ENCODE measurements around the gene GALR2. TPM values are rescaled to one million over a fixed set of nuclear protein-coding genes. Genes with fewer than 3 reads are reported as not detected.

The GALR2 gene
- total RNA-seq, 1 donor from 2014 or later: 0.36 TPM

DNA sequence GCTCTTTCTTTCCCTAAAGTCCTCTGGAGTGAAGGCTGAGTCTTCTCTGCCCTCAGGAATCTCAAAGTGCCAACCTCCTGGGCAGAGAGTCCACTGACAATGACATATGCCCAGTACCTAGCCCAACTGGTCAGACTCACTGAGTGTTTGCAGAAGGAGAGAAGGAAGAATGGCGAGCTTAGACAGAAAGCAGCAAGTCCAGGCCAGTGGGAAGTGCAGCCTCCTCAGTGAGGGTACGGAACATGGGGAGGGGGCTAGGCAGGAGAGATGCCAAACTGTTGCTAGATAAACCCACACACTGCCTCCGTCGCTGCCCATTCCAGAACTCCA, 28.3 kb downstream of the GALR2 start:
- H3K9ac ChIP-seq (ENCODE audit: low read length): peak overlapping the region; percentile 91
- H3K27me3 ChIP-seq (ENCODE audit: insufficient read depth, low read length): no peaks in the 10 kb centered on the region
- TF ChIP-seq, protein P1, sequence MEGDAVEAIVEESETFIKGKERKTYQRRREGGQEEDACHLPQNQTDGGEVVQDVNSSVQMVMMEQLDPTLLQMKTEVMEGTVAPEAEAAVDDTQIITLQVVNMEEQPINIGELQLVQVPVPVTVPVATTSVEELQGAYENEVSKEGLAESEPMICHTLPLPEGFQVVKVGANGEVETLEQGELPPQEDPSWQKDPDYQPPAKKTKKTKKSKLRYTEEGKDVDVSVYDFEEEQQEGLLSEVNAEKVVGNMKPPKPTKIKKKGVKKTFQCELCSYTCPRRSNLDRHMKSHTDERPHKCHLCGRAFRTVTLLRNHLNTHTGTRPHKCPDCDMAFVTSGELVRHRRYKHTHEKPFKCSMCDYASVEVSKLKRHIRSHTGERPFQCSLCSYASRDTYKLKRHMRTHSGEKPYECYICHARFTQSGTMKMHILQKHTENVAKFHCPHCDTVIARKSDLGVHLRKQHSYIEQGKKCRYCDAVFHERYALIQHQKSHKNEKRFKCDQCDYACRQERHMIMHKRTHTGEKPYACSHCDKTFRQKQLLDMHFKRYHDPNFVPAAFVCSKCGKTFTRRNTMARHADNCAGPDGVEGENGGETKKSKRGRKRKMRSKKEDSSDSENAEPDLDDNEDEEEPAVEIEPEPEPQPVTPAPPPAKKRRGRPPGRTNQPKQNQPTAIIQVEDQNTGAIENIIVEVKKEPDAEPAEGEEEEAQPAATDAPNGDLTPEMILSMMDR (IDR thresholded peaks at IDR 0.05; ENCODE audit: insufficient read depth, low read depth, low read length): no peak
- TF ChIP-seq EZH2 (IDR thresholded peaks at IDR 0.05; ENCODE audit: insufficient read depth, low read length): no peak
- peaks cover 9% of the 10 kb centered on the region for H3K4me1 ChIP-seq (ENCODE audit: insufficient read depth, low read length)
- peak overlapping the region; percentile 80 for H3K27ac ChIP-seq (ENCODE audit: low read depth, low read length)
- no peak for DNase-seq (ENCODE audit: low read depth)
- Mint-ChIP-seq H3K27ac (ENCODE audit: unreplicated experiment) (peak overlapping the region; percentile 91), H3K27me3 (ENCODE audit: low read depth, unreplicated experiment) (no peaks in the 10 kb centered on the region), H3K36me3 (ENCODE audit: low read depth, unreplicated experiment) (peaks cover 10% of the 10 kb centered on the region), H3K9me3 (ENCODE audit: unreplicated experiment) (no peaks in the 10 kb centered on the region), H3K4me3 (ENCODE audit: unreplicated experiment) (peak overlapping the region; percentile 99), H3K4me1 (ENCODE audit: low read depth, unreplicated experiment) (peaks cover 4% of the 10 kb centered on the region)
- FAIRE-seq: no peak
- H3K4me3 ChIP-seq (ENCODE audit: insufficient read depth, low read depth, low read length): peak overlapping the region; percentile 89
- H3K79me2 ChIP-seq (ENCODE audit: insufficient read depth, low read length): peaks cover 28% of the 10 kb centered on the region
- peak overlapping the region; percentile 98 for H2AFZ ChIP-seq (ENCODE audit: low read depth, low read length)
- peak overlapping the region; percentile 100 for H3K4me2 ChIP-seq (ENCODE audit: low read length)
- H3K9me3 ChIP-seq (ENCODE audit: insufficient read depth, low read depth, low read length): no peaks in the 10 kb centered on the region
- H4K20me1 ChIP-seq (ENCODE audit: insufficient read depth, low read length): peaks cover 12% of the 10 kb centered on the region
- H3K36me3 ChIP-seq (ENCODE audit: insufficient read depth, low read length): peaks cover 17% of the 10 kb centered on the region

DNA sequence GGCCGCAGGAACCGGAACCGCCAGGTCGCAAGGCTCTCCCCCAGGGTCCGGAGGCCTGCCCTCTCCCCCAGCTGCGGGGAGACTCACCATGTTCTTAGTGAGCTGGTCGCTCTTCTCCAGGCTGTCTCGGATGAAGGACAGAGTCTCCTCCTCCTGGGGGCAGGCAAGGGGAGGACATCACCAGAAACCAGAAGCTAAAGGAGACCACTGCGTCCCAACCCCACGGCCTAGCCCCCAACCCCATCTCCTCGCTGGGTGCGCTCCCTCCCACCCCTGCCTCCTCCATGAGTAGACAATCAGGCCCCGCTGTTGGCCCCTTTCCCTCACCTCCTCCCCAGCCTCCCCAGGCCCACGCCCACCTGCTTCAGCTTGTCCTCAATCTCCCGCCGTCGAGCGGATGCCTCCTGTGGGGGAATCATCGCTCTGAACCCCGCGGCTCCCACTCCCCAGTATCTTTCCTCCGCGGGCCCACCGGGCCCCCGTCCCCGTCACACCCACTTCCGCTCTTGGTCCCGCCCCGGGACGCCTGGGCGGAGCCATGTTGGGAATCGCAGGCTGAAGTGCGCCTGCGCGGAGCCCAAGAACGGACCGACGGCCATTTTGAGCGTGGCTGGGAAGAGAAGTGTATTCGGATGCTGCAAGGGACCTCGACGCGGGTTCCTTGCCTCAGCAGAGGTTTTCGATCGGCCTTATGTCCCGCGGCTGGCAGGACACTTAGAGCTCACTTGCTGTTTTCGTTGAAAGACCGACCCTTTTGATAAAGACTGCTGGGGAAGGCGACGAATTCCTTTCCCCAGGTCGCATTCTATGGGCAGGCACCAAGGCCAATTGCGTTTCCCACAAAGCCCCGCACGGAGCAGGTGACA, 28.9 kb downstream of the GALR2 start, which contains the start of gene EXOC7:
EXOC7 (minus strand) TSS at position 514 of the 866 bp plus-strand sequence; CDS start at position 419, 95 bp downstream.
- Histone ChIP-seq H3K4me3 (ENCODE audit: insufficient read depth, low read depth, low read length) (peak within 1 kb of the TSS; percentile 89), H3K27ac (ENCODE audit: low read depth, low read length) (peak within 1 kb of the TSS; percentile 80), H3K9ac (ENCODE audit: low read length) (peak within 1 kb of the TSS; percentile 91), H3K79me2 (ENCODE audit: insufficient read depth, low read length) (peaks cover 28% of the 10 kb centered on the region), H2AFZ (ENCODE audit: low read depth, low read length) (peak within 1 kb of the TSS; percentile 98), H3K9me3 (ENCODE audit: insufficient read depth, low read depth, low read length) (no peaks in the 10 kb centered on the region), H3K4me1 (ENCODE audit: insufficient read depth, low read length) (peaks cover 9% of the 10 kb centered on the region), H3K27me3 (ENCODE audit: insufficient read depth, low read length) (no peaks in the 10 kb centered on the region), H3K4me2 (ENCODE audit: low read length) (peak within 1 kb of the TSS; percentile 100), H4K20me1 (ENCODE audit: insufficient read depth, low read length) (peaks cover 12% of the 10 kb centered on the region), H3K36me3 (ENCODE audit: insufficient read depth, low read length) (peaks cover 17% of the 10 kb centered on the region)
- Mint-ChIP-seq H3K4me3 (ENCODE audit: unreplicated experiment) (peak within 1 kb of the TSS; percentile 99), H3K9me3 (ENCODE audit: unreplicated experiment) (no peaks in the 10 kb centered on the region), H3K27me3 (ENCODE audit: low read depth, unreplicated experiment) (no peaks in the 10 kb centered on the region), H3K4me1 (ENCODE audit: low read depth, unreplicated experiment) (peaks cover 4% of the 10 kb centered on the region), H3K36me3 (ENCODE audit: low read depth, unreplicated experiment) (peaks cover 10% of the 10 kb centered on the region), H3K27ac (ENCODE audit: unreplicated experiment) (peak within 1 kb of the TSS; percentile 91)
- DNase-seq (ENCODE audit: low read depth) (peak; percentile 58), FAIRE-seq (no peak)
- TF ChIP-seq EZH2 (IDR thresholded peaks at IDR 0.05; ENCODE audit: insufficient read depth, low read length): no peak
- TF ChIP-seq, protein P1 (IDR thresholded peaks at IDR 0.05; ENCODE audit: insufficient read depth, low read depth, low read length): no peak
